ENCODE results near the gene ATP9A.
"Not testable (repeated sequence)": the region's sequence is repeated elsewhere in the genome, so short reads cannot be mapped to it uniquely, and the experiment has no call there.

ATP9A gene

GRCh38 chr20:51750770-51751388, 17.3 kb downstream of the ATP9A start:
- DNase-seq: no peak

GRCh38 chr20:51750037-51750769, 18.0 kb downstream of the ATP9A start:
- peak; percentile 67 for DNase-seq

GRCh38 chr20:51749674-51750036, 18.5 kb downstream of the ATP9A start:
- DNase-seq: peak; percentile 40

DNA sequence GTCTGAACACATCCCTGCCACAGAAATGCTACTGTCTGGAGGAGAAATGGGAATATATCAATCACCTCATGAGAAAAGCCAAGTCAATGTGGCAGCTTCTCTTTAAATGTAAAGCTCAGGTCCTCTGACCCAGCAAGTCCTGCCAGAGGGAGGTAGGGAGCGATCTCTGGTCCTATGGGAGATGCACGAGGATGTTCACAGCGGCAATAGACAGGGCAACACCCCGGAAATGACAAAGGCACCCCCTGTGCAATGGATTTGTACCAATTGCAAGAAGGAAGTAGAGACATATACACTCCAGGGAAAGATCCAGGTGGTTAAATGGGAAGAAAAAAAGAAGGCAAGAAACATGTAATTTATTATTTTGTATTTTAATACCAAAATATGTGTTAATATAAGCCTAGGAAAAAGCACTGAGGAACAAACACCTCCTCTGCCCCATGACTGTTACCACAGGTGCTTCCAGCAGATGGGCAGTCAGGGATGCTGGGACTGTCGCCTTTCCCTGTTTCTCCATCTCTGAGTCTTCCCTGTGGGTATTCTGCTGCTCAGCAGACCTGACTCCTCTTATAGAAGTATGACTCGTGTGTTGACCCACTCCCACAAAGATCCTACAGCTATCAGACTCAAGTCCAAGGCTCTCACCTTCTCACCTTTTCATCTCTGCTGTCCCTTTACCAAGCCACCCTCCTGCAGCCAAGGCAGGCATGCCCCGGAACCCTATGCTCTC, 20.8 kb downstream of the ATP9A start:
- DNase-seq: no peak

- DNase-seq: no peak
These were observed 22.4 kb downstream of the ATP9A start for GRCh38 chr20:51745804-51746203.

GRCh38 chr20:51740838-51741237, 27.4 kb downstream of the ATP9A start:
- DNase-seq: no peak

DNA sequence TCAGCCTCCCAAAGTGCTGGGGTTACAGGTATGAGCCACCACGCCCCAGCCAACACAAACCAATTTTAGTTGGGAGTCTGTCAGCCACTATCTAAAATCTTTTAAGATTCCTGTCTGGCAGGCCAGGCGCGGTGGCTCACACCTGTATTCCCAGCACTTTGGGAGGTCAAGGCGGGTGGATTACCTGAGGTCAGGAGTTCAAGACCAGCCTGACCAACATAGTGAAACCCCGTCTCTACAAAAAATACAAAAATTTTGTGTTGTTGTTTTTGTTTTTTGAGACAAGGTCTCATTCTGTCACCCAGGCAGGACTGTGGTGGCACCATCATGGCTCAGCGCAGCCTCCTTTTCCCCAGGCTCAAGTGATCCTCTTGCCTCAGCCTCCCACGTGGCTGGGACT, 27.9 kb downstream of the ATP9A start:
- DNase-seq: not testable (repeated sequence)

GRCh38 chr20:51739722-51740249, 28.4 kb downstream of the ATP9A start:
- DNase-seq: no peak

DNA sequence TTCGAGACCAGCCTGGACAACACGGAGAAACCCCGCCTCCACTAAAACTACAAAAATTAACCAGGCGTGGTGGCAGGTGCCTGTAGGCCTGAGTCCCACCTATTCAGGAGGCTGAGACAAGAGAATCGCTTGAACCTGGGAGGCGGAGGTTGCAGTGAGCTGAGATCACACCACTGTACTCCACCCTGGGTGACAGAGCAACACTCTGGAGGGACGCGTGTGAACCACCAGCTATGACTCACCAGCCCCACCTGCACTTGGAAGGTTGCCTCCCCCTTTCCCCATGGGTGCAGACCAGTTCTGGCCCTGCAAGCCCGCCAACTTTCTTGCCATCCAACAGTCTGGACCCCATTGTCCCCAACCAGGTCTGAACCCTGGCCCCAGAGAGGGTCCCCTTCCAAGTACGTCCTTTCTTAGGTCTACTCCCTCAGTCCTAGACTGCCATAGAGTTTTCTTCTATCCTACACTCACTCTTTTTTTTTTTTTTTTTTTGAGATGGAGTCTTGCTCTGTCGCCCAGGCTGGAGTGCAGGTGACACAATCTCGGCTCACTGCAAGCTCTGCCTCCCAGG, 29.2 kb downstream of the ATP9A start:
- no peak for DNase-seq

- not testable (repeated sequence) for DNase-seq
These were observed 29.9 kb downstream of the ATP9A start for GRCh38 chr20:51738261-51738660.

- no peak for DNase-seq
These were observed 31.2 kb downstream of the ATP9A start for GRCh38 chr20:51736947-51737346.

GRCh38 chr20:51735728-51736600, 32.2 kb downstream of the ATP9A start:
- DNase-seq: no peak

DNA sequence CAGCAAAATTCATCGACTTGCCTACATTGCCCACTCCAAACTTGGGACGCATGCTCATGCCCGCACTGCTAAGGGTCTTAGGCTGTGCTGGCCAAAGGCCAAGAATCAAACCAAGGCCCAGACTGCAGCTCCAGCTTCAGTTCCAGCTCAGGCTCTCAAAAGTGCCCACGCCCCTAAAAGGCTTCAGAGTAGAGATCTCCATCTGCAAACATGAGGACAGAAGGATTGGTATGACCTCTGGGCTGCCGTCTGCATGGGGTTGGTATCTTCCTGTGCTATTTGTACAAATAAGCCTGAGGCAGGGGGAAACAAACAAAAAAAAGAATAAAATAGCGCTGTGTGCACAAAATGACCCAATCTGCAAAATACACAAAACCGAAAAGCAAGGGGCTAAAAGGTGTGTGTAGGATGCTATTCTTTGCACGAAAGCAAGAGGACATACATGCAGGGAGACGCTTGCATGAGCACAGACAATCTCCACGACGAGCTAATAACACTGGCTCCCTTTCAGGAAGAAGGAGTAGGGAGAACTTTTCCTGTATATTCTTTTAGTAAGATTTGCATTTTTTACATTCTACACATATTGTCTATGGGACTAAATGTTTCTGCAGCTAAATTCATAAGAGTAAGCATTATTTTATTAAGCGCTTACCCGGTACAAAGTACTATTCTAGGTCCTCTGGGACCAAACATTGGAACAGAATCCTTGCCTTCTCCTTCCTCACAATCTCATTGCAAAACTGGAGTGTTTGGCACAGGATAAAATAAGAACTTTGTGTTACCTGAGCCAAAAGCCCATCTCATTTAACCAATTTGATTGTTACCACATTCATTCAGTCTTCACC, 33.1 kb downstream of the ATP9A start:
- no peak for DNase-seq

GRCh38 chr20:51733070-51733469, 35.1 kb downstream of the ATP9A start:
- no peak for DNase-seq

- peak; percentile 54 for DNase-seq
These were observed 35.9 kb downstream of the ATP9A start for GRCh38 chr20:51732096-51732791.

- DNase-seq: peak; percentile 45
These were observed 36.5 kb downstream of the ATP9A start for GRCh38 chr20:51731731-51732095.

GRCh38 chr20:51729771-51730170, 38.4 kb downstream of the ATP9A start:
- no peak for DNase-seq

DNA sequence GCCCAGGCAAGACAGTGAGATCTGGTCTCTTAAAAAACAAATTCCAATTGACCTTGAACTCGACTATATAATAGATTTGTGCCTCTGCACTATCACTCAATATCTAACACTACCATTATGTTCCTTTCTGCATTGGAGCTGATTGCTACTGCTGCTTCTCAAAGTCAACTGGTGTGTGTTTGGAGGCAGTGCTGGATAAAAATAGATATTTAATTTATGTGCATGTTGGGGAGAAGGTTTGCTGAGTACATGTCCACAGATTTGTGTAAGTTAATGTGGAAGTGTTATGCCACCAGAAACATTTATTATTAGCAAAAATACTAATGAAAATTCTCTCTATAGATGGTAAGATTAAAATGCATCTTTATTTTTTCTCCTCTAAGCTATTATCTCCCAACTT, 39.5 kb downstream of the ATP9A start:
- no peak for DNase-seq

GRCh38 chr20:51727872-51728271, 40.3 kb downstream of the ATP9A start:
- no peak for DNase-seq

DNA sequence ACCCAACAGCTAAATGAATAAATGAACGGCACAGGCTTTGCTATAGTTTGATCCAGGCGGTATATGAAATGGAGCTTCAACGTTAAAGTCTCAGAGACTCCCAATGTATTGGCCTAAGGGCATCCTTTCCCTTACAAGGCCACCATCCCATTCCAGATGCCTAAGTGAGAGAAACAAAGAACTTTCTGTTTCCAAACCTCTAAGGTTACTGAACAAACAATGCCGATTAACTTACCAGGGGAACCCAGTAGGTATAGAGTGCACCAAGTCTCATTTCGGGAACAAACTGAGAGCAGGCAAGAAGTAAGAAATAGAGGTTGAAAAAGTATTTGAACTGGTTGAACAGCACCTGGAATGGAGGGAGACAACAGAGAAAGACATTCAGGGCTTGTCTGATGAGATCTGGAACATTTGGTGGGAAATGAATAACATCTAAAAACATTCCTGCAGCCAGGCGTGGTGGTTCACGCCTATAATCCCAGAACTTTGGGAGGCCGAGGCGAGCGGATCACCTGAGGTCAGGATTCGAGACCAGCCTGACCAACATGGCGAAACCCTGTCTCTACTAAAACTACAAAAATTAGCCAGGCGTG, 42.5 kb downstream of the ATP9A start:
- no peak for DNase-seq
